Endometrial microvascular endothelial cells (primary cell): Measurements from ENCODE around the gene NCAPH2. TPM values are rescaled to one million over a fixed set of nuclear protein-coding genes. Genes with fewer than 3 reads are reported as not detected.

Experiments used
- in situ Hi-C: cut with HindIII; loops from 2 replicates; pipeline ENCODE4 v1.10.0; 2017; ENCODE audit warnings: low sequenced_read_pairs, low pct_unique_long_range_greater_than_20kb; ENCODE audit errors: inconsistent ontology term
- total RNA-seq: library from RNA; depleted of rRNA; stranded (reverse); fragments of >200 nt; gene quantifications from one replicate; pipeline ENCODE4 v1.2.3, GENCODE V29; 2015; ENCODE audit errors: inconsistent ontology term

NCAPH2 gene
- total RNA-seq, 1 donor from 2014 or later: 53.9 TPM

DNA sequence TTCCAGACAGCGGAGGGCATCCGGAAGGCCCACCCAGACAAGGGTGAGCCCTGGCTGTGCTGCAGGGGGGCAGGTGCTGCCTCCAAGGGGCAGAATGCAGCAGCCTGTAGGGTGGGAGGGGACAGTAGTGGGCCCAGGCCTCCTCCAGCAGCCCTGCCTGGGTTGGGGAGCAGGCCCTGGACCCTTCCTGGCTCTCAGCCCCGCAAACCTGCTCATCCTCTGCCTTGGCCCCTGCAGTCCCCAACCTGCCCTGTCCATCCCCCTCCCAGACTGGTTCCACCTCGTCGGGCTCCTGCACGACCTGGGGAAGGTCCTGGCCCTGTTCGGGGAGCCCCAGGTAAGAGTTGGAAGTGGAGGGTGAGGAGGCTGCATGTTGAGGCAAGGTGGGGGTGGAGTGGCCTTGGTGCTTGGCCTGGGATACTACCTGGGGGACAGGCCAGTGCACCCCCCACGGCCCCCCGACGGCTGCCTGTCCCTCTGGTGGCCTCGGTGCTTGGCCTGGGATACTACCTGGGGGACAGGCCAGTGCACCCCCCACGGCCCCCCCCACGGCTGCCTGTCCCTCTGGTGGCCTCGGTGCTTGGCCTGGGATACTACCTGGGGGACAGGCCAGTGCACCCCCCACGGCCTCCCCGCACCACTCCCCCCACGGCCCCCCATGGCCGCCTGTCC is 19.9 kb upstream of the NCAPH2 start:
- in situ Hi-C loops: no loop called here

DNA sequence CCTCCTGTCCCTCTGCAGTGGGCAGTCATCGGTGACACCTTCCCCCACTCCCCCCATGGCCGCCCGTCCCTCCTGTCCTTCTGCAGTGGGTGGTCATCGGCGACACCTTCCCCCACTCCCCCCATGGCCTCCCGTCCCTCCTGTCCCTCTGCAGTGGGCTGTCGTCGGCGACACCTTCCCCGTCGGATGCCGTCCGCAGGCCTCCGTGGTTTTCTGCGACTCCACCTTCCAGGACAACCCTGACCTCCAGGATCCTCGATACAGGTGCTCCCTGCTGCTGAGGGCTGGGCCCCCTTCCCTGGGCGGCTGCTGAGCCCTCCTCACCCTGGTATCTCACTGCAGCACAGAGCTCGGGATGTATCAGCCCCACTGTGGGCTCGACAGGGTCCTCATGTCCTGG is 19.1 kb upstream of the NCAPH2 start:
- in situ Hi-C loops: no loop called here

- in situ Hi-C loops: no loop called here
These were observed 18.4 kb upstream of the NCAPH2 start for GRCh38 chr22:50489363-50490243.

GRCh38 chr22:50490531-50491308 is 17.3 kb upstream of the NCAPH2 start:
- in situ Hi-C loops: no loop called here

- in situ Hi-C loops: no loop called here
These were observed 10.9 kb upstream of the NCAPH2 start for GRCh38 chr22:50497093-50497492.

DNA sequence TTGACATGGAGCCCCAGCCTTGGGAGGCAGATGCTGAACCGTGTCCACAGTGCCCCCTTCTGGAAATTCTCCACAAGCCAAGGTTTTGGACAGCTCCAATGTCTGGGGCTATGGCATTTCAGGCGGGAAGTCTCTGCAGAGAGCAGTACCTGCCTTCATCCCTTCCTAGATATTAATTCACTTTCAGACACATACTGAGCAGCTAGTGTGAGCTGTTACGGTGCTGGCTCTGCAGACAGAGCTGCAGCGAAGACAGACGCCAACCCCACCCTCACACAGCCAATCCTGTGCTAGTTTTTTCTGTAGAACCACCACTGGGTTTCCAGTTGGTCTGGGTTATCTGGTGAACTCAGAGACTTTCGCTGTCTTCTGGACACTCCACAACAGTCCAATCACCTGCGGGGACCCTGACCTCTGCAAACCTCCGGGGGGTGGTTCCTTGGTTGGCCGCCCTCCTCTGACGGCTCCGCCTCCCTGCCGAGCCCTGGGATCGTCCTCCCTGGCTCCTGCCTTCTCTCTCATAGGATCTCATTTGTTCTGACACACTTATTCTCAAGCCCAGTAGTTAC is 9.6 kb upstream of the NCAPH2 start:
- in situ Hi-C loops: no loop called here

- in situ Hi-C loops: no loop called here
These were observed 7.6 kb upstream of the NCAPH2 start for GRCh38 chr22:50500452-50500851.

- in situ Hi-C loops: no loop called here
These were observed 5.9 kb upstream of the NCAPH2 start for GRCh38 chr22:50502096-50502495.

DNA sequence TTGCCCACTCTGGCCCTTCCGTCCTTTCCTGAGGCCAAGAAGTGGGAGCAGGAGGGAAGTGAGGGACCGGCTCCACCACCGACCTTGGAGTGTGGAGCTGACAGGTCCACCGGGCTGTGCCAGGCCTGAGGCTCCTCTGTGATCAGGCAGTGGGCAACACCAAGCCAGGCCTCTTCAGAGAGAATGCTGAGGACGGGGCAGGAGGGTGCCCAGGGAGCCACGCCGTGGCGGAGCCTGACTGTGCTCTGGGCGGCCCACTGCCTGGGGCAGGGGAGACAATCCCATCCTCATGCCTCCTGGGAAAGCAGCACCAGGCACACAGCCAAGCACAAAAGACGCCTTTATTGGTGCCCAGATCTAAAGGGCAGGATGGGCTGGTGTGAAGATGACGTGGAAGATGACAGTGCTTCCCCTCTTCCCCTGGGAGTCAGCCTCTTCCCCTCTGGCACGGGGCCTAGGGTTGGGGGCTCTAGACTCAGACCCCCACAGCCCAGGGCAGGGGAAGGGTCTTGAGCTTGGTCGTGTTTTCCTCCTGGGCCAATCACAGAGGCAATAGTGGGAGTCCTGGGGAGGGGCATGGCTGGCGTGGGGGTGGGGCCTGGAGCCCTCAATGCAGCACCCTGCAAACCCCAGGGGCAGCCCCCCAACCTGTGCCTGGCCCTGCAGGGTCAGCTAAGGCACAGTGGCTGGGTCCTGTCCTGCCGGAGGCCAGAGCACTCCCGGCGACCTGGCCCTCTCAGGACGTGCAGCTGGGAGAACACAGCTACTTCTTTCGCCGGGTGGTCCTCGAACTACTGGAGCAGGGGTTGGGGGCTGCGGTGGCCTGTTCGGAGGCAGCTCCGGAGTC is 5.2 kb upstream of the NCAPH2 start:
- in situ Hi-C loops: no loop called here

GRCh38 chr22:50503475-50504145 is 4.4 kb upstream of the NCAPH2 start:
- in situ Hi-C loops: no loop called here

GRCh38 chr22:50504369-50505211 is 3.4 kb upstream of the NCAPH2 start:
- in situ Hi-C loops: no loop called here

DNA sequence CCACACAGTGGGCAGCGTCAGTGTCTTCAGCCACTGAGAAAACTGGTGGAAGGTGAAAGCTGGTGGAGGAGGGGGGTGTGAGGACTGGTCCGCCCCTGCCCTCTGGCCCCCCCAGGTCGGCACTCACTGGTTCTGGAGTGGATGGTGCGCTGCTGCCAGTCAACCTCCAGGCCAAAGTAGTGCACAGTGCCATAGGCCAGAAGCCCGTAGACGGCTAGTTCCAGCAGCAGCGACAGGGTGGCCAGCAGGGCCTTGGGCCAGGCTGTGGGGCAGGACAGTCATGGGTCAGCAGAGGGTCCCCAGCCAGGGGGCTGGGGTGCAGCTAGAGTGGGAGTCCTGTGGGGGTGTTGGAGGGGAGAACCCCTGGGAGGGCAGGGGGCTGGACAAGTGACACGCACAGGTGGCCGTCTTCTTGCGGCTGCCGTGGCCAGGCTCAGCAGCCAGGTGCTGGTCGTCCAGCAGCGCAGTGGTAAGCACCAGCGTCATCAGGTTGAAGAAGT is 2.7 kb upstream of the NCAPH2 start:
- in situ Hi-C loops: no loop called here

GRCh38 chr22:50505776-50506610 is 2.0 kb upstream of the NCAPH2 start:
- in situ Hi-C loops: no loop called here

DNA sequence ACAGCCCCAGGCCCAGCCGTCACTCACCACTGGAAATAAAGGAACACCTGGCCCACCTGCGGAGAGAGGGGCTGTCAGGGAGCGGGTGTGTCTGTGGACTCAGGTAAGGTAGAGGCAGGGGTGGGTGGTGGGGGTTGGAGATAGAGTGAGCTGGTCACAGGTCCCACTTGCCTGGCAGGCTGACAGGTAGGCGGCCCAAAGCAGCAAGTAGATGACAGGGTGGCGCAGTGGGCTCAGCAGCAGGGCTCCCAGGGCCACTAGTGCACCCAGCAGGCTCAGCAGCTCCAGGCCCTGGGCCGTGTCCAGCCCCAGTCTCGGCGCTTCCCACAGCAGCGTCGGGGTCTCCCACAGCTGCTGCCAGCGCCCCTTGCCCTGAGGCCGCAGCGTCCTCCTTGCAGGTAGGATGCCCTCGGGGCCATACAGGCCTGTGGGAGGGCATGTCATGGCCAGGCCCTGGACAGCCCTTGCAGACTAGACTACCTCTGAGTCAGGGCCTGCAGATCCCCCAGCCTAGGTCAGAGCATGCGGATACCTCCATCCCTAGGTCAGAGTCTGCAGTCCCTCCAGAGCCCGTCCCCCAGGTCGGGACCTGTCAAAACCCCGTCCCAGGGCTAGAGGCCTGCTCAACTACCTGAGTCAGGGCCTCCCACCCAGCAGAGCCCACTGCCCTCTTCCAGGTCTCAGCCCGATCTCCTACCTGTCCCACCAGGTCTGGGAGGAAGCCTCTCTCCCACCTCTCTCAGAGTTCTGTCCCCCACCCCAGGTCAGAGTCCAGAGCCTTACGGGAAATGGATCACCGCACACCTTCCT is 1.2 kb upstream of the NCAPH2 start:
- in situ Hi-C loops: no loop called here

DNA sequence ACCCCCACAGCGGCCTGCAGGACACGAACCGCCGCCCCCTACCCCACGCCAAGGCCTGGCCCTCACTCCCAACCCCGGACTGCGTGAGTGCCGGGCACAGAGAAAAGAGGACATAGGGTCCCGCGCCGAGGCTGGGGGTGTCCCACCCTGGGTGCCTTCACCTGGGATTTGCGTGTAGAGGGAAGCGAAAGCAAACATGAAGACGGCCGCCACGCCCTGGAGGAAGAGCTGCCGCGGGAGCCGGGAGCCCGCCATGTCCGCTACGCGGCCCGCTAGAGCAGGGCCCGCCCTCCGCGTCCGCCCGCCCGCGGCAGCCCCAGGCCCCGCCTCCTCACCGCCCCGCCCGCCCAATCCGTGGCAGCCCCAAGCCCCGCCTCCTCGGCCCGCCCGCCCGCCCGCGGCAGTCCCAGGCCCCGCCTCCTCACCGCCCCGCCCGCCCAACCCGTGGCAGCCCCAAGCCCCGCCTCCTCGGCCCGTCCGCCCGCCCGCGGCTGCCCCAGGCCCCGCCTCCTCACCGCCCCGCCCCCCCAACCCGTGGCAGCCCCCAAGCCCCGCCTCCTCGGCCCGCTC is 518 bp upstream of the NCAPH2 start, which contains the start of gene LMF2:
Gene LMF2 (minus strand): TSS at position 282 of the 570 bp plus-strand sequence. CDS start 27 bp downstream, at position 255.
- in situ Hi-C loops: no loop called here
